Coronary artery (tissue), 2 donors: Measurements from ENCODE around the gene MEF2C.
A peak's percentile ranks its signal among the peaks of the same experiment; 100 is the strongest.

ENCODE experiments used
- DNase-seq: peaks from one replicate; pipeline ENCODE4 v3.0.0-alpha.2; 2017; ENCODE audit warnings: low spot score
- H3K27ac ChIP-seq, 2 donors: fragments of 200-600 bp; sonication (generic); one replicate each; pipeline ENCODE4 v1.5.1; 2016 to 2019
- H3K4me3 ChIP-seq: fragments of 200-600 bp; sonication (generic); 2 replicates; pipeline ENCODE4 v1.5.1; 2016; ENCODE audit warnings: mild to moderate bottlenecking, moderate library complexity
- TF ChIP-seq, protein P1 (sequence below): fragments of 200-600 bp; sonication (generic); IDR thresholded peaks from one replicate; pipeline ENCODE4 v1.5.1; 2019; ENCODE audit warnings: antibody characterized with exemption

MEF2C gene

DNA sequence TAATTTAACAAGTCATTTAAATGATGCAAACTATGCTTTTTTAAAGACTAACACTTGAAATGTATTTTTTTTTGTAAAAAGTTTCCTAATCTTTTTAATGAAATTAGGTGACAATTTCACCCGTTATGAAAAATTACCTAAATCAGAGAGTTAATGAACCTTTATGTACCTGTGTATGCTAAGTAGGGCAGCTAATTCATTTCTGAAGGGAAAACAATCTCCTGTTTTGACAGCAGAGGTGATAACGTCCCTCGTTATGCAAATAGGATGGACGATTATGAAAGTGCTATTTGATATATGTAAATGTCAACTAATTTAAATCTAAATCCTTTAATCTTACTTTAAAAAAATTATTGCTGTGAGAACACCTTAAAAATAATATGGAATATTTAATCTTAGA is 58.8 kb downstream of the MEF2C start:
- TF ChIP-seq, protein P1, sequence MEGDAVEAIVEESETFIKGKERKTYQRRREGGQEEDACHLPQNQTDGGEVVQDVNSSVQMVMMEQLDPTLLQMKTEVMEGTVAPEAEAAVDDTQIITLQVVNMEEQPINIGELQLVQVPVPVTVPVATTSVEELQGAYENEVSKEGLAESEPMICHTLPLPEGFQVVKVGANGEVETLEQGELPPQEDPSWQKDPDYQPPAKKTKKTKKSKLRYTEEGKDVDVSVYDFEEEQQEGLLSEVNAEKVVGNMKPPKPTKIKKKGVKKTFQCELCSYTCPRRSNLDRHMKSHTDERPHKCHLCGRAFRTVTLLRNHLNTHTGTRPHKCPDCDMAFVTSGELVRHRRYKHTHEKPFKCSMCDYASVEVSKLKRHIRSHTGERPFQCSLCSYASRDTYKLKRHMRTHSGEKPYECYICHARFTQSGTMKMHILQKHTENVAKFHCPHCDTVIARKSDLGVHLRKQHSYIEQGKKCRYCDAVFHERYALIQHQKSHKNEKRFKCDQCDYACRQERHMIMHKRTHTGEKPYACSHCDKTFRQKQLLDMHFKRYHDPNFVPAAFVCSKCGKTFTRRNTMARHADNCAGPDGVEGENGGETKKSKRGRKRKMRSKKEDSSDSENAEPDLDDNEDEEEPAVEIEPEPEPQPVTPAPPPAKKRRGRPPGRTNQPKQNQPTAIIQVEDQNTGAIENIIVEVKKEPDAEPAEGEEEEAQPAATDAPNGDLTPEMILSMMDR, result no peak
- H3K4me3 ChIP-seq, result no peak overlapping the region
- no peak for DNase-seq
- H3K27ac ChIP-seq, result peak overlapping the region in 1 of 2 donors; percentile 63

DNA sequence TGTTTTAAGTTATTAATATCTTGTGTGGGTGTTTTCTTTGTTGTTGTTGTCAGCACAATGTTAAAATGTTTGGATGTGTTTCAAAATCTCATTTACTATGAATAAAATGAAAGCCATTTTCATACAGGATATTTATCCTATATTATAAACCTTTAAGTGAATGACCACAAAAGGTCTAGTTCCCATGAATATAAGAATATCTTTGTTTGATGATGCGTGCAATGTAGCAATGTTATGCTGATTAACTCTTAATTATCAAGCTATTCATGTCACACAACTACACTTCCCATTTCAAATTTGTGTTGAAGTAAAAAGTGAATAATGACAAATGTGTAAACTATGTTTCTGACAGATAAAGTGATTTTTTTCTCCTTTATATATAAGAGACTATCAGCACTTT is 59.8 kb downstream of the MEF2C start:
- TF ChIP-seq, protein P1, result no peak
- H3K4me3 ChIP-seq, result no peak overlapping the region
- no peak overlapping the region for H3K27ac ChIP-seq

DNA sequence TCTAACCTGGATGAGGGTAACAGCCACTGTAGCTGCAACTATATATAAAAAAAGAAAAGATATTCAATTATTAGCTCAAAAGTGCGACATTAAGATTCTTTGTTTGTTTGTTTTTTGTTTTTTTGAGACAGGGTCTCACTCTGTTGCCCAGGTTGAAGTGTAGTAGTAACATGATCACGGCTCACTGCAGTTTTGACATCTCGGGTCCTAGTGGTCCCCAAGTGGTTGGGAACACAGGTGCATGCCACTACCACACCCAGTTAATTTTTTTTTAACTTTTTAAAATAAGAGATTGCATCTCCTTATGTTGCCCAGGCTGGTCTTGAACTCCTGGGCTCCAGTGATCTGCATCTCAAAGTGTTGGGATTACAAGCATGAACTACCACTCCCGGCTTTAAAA is 61.8 kb downstream of the MEF2C start:
- no peak overlapping the region for H3K27ac ChIP-seq
- no peak overlapping the region for H3K4me3 ChIP-seq
- TF ChIP-seq, protein P1, result no peak
- no peak for DNase-seq

More for the DNA sequence above, 59.8 kb downstream of the MEF2C start:
- no peak for DNase-seq

DNA sequence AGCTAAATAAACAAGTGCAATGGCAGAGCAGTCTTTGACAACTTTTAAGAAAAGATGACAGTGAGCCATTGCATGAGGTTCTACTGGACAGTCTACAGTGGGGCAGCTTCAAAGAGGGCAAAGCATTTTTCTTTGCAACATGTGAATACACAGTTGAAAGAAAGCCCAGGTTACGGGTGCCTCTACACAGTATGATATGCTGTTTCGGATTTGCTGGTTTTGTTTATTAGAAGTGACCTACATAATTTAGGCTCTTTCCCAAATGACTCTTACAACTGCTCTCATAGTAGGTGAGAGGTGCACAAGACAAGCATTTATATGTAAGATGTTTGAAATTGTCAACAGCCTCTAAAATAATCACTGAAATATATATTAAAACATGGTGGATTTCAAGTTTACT is 62.4 kb downstream of the MEF2C start:
- H3K4me3 ChIP-seq, result no peak overlapping the region

DNA sequence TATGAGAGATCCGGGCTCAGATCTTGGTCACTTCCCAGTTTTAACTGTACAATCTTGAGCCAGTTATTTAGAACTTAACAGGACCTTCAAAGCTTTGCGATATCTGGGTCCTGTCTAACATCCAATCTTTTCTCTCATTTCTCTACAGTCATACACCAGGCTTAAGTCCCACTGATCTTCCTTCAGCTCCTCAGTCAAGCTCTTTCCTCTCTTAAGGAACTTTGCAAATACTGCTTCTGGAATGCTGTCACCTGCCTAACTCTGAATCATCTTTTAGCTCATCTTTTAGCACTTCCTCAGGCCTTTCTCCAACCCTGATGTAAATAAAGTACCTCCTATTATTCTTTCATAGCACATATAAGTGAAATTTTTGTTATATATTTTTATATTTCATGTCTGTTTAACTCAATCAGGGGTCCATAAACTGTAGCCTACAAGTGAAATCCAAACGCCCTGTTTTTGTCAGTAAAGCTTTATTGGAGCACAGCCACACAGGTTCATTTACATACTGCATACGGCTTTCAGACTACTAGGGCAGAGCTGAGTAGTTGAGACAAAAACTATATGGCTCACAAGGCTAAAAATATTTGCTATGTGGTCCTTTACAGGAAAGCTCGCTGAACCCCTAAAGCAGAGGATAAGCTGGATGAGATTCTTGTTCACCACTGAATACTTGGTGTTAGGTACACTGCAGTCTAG is 63.5 kb downstream of the MEF2C start:
- TF ChIP-seq, protein P1, result no peak
- no peak for DNase-seq
- H3K4me3 ChIP-seq, result no peak overlapping the region
- H3K27ac ChIP-seq, result no peak overlapping the region

More for the DNA sequence above, 62.4 kb downstream of the MEF2C start:
- TF ChIP-seq, protein P1, result no peak
- no peak for DNase-seq
- no peak overlapping the region for H3K27ac ChIP-seq

DNA sequence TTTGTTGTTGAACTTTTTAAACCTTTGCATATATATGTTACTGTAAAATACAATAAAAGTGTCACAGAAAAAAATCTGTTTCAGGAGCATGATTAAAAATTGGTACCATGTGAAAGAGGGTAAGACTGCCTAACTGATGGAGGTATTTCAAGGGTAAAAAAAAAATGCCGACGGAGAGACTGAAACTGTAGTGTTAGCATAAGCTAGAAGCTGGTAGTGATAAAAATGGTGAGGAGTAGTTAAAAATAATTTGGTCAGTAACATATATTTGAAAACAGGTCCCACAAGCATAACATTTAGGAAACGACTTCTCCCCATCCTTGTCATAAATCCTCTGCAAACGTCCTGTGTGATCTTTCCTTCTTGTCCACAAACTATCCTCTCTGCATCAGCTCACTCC is 64.7 kb downstream of the MEF2C start:
- Histone ChIP-seq H3K4me3 (no peak overlapping the region), H3K27ac (no peak overlapping the region)
- DNase-seq, result no peak
- TF ChIP-seq, protein P1, result no peak

DNA sequence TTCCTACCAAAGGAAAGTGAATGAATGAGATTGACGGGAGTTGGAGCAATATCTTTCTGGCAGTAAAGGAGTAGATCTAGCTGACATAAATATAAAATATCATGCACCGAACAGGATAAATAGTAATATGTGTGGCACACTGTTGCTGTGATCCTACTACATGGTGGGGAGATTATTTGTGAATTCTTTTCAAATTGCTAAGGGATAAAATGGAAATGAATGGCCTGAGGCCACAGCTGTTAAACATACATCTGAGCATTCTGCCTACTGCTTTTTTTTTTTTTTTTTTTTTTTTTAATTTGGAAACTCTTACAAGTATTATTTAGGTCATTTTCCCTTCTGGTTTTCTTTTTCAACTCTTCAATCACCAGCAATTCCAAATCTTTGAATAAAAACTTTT is 66.8 kb downstream of the MEF2C start:
- Histone ChIP-seq H3K4me3 (no peak overlapping the region), H3K27ac (no peak overlapping the region)
- TF ChIP-seq, protein P1, result no peak
- DNase-seq, result no peak
